GM18907 (cell line): Measurements from ENCODE around the gene NKX2-3.

Source experiments
- ATAC-seq: cut with Tn5 transposase; IDR thresholded peaks from one replicate; pipeline ENCODE4 v1.9.1; 2021; ENCODE audit warnings: mild to moderate bottlenecking, moderate library complexity; ENCODE audit not compliant: unreplicated experiment

Gene NKX2-3

GRCh38 chr10:99525897-99526296 is 6.8 kb upstream of the NKX2-3 start:
- no peak for ATAC-seq

DNA sequence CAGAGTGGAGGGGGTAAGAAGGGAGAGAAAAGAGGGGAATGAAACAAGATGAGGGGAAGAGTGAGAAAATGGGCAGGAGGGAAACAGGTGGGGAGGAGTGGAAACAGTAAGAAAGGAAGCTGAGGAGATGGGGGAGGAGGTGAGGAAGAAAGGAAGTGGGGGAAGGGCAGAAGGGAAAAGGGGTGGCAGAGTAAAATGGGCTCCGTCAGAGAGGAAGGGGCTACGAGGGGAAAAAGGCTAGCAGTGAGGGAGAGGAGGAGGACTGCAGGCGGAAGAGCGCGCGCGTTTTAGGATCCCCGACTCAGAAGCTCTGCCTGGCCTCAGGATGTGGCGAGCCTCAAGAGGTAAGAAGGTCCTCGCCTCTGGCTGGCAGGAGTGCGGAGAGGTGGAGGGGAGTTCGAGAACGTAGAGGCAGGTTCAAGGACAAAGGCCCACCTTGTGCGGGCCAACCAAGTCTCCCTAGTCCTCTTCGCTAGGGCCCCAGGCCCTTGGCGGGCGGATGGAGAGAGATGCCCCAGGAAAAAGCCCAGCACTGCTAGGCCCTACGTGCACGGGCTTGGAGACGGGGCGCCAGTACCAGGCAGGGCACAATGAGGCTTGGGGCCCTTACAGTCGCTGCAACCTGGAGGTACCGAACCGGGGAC is 5.8 kb upstream of the NKX2-3 start:
- ATAC-seq = no peak

DNA sequence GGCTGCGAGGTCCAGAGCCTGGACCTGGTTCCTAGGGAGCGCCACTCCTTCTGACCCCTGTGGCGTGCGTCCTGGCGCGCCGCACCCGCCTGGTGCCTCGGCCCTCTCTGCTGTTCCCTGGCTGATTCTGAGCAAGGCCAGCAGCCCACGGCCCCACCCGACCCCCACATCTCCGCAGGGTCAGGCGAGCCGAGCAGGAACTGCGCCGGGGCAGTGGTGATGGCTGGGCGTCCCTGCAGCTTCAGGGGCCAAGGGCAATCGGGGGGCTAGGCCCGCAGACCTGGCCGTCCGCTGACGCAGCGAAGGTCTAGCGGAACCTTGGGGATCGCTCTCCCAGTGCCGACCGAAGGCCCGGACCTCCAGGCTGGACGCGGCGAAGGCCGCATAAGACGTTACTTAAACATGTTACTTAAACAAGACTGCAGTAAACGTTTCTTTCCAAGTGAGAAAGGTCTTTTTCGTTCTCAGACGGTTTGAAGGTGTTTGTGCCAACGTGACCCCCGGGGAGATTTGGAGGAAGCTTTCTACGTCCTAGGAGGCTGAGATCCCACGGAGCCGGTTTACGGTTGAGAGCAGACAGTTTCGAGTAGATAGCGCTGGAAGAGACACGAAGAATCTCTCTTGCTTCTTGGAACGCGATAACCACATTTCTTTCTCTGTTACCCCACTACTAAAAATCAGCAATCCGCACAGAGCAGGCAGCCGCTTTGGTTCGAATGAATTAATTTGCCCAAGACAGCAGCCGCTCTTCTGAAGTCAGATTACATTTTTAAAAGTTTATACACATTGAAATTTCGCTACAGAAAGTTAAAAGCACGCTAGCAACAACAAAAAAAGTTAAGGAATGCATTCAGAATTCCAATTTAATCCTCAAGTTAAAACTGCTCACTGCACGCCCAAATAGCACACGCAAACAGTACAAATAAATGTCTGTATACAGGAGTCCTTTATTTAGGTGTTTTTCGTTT is 4.9 kb upstream of the NKX2-3 start:
- ATAC-seq = no peak

DNA sequence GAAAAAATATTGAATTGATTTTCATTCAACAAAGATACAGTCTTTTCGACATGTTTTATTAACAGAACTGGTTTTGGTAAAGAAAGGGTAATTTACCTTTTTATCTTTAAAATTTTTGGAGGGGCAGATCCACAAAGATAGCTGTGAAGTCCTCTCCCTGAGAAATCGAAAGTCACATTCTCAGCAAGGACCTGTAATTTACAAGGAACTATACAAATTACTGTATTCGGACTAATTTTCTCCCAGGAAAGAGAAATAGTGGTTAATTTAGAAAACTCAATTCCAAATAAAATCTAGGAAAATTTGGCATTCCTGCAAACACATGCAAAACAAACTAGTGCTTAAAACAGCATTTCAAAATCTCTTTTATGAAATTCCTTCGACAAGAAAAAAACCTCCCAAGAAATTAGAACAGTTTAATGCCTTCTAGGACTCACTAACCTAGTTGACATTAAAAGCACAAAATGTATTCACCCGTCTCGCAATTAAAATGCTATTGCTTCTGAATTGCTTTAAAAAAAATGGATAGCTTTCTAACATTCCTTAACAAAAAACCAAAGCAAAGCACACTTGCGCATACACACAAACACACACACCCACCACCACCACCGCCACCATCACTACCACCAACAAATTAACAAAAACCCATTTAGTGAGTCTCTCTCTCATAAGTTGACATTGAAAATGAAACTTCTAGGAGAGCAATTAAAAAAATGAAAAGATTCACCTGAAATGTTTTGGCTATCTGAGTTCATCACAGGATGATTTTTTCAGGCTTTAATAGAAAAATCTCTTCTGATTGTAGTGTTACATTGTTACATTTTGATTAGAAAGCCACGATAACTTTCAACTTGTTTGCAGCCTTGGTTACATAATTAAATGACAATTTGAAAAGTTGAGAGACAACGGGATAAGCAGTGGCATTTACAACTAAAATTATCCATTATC is 4.0 kb upstream of the NKX2-3 start:
- no peak for ATAC-seq

- no peak for ATAC-seq
Observed at GRCh38 chr10:99529591-99530107, 3.1 kb upstream of the NKX2-3 start.

GRCh38 chr10:99530108-99531025 is 2.4 kb upstream of the NKX2-3 start:
- no peak for ATAC-seq

DNA sequence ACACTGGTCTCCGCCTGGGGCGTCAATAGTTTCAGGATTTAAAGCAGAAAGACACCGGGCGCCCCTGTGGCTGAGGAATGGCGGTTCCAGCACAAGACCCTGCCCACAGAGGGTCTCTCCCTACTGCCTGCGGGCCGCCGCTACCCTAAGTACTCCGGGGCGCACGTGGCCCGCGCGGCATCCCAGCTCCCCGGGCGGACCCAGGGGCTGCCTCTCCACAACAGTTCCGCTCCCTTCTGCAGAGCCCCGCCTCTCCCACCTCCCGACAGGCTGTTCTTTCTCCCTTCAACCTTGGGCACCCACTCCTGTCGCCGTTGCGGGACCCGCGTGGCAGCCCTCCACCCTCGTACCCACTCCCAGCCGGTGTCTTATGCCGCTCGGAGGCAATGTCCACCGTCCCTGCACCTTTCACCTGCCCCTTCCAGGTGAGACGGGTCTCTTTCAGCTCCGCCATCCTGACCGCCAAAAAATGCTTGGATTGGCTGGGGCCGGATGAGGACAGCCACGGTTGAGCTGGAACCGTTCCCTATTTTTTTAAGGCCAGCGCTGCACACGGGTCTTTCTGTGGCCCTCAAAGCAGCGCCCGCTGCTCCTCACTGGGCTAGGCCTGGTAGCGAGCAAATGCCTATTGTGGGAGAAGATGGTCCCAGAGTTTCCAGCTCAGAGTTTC is 1.6 kb upstream of the NKX2-3 start:
- no peak for ATAC-seq

GRCh38 chr10:99531696-99532593 is 797 bp upstream of the NKX2-3 start:
- ATAC-seq = no peak

DNA sequence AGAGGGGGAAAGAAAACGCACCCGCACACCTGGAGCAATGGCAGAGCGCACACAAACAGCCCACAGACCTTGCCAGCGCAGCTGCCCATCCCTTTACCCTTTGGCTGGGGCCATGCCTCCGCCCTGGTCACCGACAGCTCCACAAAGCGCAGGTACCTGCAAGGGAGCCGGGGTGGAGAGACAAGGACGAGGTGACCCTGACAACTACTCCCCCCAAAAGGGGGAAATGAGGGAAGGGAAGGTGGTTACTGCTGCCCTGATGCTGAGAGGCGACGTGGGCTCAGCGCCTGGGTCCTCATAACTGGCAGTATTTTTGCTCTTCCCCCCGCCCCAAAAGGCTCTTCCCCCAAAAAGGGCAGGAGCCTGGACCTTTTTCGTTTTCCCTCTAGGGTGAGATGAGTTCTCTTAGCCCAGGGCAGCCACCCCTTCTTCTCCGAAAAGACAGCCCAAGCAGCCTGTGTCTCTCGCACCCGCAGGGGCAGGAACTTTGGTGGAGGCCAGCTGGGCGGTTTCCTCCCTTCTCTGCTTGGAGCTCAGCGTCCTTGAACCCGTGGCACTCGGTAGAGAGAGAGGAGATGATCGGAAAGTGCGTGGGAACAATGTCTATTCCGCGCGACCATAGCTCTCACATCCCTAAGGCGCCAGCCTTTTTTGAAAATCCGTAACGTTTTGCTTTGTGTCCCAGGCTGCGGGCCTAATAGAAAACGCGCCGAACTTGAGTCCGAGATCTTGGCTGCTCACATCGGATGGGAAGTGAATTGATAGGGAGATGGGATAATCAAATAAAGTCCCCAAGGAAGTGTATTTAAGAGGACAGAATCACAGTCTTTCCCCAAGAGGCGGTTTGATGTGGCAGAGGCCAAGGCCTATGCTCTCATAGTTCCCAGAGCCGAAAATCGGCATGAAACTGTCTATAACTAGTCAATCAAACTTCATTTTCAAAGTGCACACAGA is 1.0 kb downstream of the NKX2-3 start:
- no peak for ATAC-seq

GRCh38 chr10:99534450-99534938 is 1.8 kb downstream of the NKX2-3 start:
- no peak for ATAC-seq

DNA sequence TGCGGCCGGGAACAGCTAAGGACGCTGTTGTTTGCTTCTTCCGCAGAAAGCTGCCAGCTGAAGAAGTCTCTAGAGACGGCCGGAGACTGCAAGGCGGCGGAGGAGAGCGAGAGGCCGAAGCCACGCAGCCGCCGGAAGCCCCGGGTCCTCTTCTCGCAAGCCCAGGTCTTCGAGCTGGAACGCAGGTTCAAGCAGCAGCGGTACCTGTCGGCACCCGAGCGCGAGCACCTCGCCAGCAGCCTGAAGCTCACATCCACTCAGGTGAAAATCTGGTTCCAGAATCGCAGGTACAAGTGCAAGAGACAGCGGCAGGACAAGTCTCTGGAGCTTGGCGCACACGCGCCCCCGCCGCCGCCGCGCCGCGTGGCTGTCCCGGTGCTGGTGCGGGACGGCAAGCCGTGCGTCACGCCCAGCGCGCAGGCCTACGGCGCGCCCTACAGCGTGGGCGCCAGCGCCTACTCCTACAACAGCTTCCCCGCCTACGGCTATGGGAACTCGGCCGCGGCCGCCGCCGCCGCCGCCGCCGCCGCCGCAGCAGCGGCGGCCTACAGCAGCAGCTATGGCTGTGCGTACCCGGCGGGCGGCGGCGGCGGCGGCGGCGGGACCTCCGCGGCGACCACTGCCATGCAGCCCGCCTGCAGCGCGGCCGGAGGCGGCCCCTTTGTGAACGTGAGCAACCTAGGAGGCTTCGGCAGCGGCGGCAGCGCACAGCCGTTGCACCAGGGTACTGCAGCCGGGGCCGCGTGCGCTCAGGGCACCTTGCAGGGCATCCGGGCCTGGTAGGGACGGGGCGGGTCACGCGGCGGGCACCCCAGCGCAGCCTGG is 2.4 kb downstream of the NKX2-3 start:
- no peak for ATAC-seq

GRCh38 chr10:99535764-99536337 is 3.1 kb downstream of the NKX2-3 start:
- no peak for ATAC-seq

DNA sequence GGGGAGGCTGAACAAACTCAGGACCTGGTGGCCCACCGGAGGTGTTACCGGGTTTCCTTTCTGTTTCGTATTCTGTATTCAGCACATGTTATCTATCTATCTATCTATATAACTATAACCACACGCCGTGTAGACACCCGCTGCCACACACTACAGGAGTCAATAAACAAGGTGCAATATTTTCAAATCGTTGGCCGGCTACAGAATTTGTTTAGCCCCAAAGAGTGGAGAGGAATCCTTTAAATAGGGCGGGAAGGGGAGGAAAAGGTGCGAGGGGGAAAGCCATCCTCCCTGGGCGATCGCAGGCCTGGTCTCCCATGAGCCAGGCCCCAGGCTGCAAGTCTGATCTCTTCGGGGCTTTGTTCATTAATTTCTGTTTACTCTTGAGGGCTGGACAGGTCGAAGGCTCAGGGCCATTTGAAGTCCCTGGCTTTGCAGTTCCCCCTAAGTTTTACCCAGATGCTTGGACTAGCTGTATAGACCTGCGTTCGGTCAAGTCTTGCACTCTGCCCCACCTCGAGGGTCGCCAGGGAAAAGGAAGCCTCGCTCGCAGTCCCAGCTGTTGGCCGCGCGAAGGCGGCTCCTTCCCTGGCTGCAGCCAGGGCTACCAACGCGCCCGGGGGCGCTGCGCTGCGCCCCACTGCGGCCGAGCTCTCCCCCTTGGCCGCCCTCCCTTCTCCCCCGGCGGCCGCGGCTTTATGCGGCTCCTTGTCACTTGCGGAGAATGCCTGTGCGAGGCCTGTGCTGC is 3.8 kb downstream of the NKX2-3 start:
- ATAC-seq = no peak

DNA sequence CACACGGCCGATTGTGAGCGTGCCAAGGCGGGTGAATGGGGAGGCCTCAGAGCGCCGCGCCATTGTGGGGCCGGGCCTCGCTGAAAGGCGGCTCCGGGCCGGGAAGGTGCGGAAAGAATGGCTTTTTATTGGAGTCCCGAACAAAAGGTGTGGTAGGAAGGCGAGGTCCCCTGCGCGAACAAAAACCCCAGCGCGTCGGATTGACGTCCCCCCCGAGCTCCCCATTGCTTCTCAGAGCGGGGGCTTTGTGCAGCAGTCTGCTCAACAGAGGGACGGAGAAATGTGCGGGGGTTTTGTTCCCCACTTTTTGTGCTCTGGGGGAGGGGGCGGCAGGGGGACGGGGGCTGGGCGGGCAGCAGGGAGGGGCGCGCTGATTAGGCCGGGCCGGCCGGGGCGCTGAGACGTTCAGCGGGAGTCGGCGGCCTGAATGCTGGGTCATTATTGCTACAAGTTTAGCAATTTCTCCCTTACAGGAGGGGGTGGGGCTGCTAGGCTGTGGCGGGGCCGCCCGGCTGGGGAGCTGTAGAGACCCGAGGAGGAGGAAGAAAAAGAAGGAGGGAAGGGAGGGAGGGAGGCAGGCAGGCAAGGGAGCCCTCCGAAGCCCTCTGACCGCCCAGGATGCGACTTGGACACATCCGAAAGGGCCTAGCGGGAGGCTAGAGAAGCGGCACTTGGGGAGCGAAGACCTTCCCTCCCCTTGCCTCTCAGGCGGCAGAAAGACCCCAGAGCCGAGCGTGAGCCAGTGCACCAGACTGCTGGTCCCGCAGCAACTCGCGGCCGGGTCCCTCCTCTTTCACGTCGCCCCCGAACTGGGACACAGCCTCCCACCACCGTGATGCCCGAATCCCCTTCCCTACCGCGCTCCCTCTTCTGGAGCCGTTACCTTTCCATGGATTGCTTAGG is 4.6 kb downstream of the NKX2-3 start:
- ATAC-seq = no peak
